ENCODE data around the gene RNPC3.

Gene RNPC3, protein sequence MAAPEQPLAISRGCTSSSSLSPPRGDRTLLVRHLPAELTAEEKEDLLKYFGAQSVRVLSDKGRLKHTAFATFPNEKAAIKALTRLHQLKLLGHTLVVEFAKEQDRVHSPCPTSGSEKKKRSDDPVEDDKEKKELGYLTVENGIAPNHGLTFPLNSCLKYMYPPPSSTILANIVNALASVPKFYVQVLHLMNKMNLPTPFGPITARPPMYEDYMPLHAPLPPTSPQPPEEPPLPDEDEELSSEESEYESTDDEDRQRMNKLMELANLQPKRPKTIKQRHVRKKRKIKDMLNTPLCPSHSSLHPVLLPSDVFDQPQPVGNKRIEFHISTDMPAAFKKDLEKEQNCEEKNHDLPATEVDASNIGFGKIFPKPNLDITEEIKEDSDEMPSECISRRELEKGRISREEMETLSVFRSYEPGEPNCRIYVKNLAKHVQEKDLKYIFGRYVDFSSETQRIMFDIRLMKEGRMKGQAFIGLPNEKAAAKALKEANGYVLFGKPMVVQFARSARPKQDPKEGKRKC

DNA sequence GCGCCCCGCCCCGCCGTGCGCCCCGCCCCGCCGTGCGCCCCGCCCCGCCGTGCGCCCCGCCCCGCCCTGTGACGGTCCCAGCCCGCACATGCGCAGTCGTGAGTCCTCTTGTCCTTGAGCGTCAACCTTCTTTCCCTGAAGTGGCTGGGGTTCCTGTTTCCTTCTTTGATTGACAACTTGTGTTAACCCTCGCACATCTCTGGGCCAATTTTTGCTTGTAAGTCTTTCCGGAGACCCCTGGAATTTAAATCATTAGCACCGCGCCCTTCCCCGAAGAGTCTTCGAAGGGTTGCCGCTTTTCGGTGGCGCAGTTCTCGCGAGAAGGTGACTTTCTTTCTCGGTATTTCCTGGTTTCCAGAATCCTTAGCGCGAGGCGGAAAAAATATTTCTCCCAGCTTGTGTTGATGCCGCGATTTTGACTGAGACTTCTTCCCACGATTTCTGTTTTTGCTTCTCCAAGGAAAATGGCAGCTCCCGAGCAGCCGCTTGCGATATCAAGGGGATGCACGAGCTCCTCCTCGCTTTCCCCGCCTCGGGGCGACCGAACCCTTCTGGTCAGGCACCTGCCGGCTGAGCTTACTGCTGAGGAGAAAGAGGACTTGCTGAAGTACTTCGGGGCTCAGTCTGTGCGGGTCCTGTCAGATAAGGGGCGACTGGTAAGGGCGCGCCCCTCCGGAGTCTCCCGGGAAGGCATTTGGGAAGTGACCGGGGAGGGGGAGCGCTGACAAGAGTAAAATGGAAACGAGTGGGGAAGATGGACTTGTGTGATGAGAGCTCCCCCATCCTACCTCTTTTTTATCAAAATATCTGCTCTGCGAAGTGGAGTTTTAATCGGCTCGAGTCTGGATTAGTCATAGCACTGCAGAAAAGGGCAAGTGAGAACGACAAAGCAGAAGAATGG lies at the start of gene RNPC3:
TSS of gene RNPC3 (plus strand) at position 93 of the 901 bp plus-strand sequence. CDS start at position 465, 372 bp downstream.
- DNase-seq (ENCODE audit: low read depth in 2 of 2): peak; percentile 93 to 96
- H3K4me3 ChIP-seq (replicated peaks in 1 of 2; ENCODE audit: low read depth in 2 of 2, low read length in 2 of 2): peak within 1 kb of the TSS; percentile 75 to 84
- TF ChIP-seq, protein P1, sequence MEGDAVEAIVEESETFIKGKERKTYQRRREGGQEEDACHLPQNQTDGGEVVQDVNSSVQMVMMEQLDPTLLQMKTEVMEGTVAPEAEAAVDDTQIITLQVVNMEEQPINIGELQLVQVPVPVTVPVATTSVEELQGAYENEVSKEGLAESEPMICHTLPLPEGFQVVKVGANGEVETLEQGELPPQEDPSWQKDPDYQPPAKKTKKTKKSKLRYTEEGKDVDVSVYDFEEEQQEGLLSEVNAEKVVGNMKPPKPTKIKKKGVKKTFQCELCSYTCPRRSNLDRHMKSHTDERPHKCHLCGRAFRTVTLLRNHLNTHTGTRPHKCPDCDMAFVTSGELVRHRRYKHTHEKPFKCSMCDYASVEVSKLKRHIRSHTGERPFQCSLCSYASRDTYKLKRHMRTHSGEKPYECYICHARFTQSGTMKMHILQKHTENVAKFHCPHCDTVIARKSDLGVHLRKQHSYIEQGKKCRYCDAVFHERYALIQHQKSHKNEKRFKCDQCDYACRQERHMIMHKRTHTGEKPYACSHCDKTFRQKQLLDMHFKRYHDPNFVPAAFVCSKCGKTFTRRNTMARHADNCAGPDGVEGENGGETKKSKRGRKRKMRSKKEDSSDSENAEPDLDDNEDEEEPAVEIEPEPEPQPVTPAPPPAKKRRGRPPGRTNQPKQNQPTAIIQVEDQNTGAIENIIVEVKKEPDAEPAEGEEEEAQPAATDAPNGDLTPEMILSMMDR (IDR thresholded peaks at IDR 0.05; ENCODE audit: low read depth, low read length): no peak

DNA sequence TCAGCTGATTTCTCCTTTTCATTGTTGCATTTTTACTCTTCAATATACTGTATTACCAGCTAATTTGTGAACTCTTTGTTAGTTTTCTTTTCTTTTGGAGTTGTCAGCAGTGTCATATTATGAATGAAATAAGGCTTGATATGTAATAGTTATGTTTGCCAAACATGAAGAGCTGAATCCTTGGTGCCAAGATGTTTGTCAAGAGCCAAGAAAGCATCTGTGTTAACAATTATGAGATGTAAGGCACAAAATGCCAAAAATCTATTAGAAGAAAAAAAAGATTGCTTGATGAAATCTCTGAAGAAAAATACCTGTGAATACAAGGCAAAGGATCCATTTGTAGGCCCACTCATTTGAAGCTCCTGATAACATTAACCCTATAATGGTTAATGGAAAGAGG lies 48.4 kb upstream of the RNPC3 start:
- TF ChIP-seq, protein P1 (IDR thresholded peaks at IDR 0.05; ENCODE audit: low read depth, low read length): no peak
- DNase-seq (ENCODE audit: low read depth in 2 of 2): no peak
- H3K4me3 ChIP-seq (replicated peaks in 1 of 2; ENCODE audit: low read depth in 2 of 2, low read length in 2 of 2): no peak overlapping the region

DNA sequence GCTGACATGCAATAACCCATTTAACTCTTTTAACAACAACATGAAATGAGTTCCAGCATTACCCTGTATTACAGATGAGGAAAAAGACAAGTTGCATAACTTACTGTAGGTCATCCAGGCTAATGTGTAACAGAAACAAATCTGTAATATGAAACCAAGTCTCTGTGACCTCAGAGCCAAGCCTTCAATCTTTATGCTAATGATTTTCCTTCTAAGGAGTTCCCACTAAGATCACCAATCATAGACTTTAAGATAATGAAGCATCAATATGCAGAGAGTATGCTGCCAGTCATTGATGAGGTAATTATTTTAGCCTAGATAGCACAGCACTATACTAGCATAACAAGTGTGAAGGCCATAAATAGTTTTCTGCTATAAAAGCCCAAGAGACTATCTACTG lies 35.6 kb upstream of the RNPC3 start:
- peak in 1 of 2 donors; percentile 39 for DNase-seq (ENCODE audit: low read depth in 2 of 2)
- TF ChIP-seq, protein P1 (IDR thresholded peaks at IDR 0.05; ENCODE audit: low read depth, low read length): no peak
- no peak overlapping the region for H3K4me3 ChIP-seq (replicated peaks in 1 of 2; ENCODE audit: low read depth in 2 of 2, low read length in 2 of 2)

DNA sequence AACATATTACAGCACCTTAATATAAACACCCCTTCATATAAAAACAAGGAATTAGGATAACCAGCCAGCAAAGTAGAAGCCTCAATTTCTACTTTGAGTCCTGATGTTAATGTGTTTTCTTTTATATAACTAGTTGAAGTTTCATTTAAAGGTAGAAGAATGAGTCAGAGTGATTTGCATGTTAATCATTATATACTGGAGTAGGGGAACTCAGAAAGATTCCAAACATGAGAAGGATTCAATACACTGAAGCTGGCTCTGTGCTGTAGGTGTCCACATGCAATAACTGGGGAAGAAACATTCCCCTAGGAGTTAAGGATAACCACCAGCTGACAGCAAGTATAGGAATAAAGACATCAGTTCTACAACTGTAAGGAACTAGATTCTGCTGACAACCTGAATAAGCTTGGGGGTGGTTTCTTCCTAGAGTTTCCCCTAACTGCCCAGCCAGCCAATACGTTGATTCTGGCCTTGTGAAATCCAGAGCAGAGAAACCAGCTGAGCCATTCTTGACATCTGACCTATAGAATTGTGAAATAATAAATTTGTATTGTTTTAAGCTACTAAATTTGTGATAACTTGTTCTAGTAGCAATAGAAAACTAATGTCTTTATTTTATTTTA lies 33.4 kb upstream of the RNPC3 start:
- no peak overlapping the region for H3K4me3 ChIP-seq (replicated peaks in 1 of 2; ENCODE audit: low read depth in 2 of 2, low read length in 2 of 2)
- DNase-seq (ENCODE audit: low read depth in 2 of 2): peak; percentile 7 to 61
- TF ChIP-seq, protein P1 (IDR thresholded peaks at IDR 0.05; ENCODE audit: low read depth, low read length): no peak

DNA sequence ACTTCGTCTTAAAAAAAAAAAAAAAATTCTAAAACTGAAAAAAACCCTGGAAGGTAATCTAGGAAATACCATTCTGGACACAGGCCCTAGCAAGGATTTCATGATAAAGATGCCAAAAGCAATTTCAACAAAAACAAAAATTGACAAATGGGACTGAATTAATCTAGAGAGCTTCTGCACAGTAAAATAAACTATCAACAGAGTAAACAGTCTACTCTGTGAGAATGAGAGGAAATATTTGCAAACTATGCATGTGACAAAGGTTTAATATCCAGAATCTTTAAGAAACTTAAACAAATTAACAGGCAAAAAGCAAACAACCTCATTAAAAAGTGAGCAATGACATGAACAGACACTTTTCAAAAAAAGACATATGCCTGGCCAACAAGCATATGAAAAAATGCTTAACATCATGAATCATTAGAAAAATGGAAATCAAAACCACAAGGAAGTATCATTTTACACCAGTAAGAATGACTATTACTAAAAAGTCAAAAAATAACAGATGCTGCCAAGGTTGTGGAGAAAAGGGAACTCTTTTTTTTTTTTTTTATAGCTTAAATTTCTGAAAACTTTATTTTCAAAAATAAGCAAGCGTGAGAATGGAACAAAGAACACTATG lies 29.4 kb upstream of the RNPC3 start:
- TF ChIP-seq, protein P1 (IDR thresholded peaks at IDR 0.05; ENCODE audit: low read depth, low read length): no peak
- peak; percentile 39 to 71 for DNase-seq (ENCODE audit: low read depth in 2 of 2)
- H3K4me3 ChIP-seq (replicated peaks in 1 of 2; ENCODE audit: low read depth in 2 of 2, low read length in 2 of 2): no peak overlapping the region

DNA sequence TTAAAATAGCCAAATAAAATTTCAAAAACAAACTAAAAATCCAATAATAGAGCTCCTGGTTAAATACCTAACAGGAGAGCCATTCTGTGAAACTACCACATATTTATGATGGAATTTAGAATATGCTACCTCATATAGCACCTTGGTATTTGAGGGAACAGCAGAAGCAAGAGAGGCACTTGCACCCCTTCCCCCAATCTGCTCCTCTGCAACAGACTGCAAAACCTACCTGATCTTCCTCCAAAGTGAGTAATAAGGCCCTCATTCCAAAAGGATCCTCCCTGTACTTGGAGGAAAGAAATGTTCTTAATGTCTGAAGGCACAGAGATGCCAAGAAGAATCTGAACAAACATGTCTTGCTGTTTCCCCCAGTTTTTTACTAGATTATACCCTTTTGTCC lies 28.1 kb upstream of the RNPC3 start:
- TF ChIP-seq, protein P1 (IDR thresholded peaks at IDR 0.05; ENCODE audit: low read depth, low read length): no peak
- no peak overlapping the region for H3K4me3 ChIP-seq (replicated peaks in 1 of 2; ENCODE audit: low read depth in 2 of 2, low read length in 2 of 2)

More for the DNA sequence above, 28.1 kb upstream of the RNPC3 start:
- no peak for DNase-seq (ENCODE audit: low read depth in 2 of 2)

Data from cardiac fibroblast (primary cell).